ENCODE measurements around the gene RAD51B.
"Not testable (repeated sequence)": the region's sequence is repeated elsewhere in the genome, so short reads cannot be mapped to it uniquely, and the experiment has no call there.

RAD51B gene

GRCh38 chr14:67987606-67988005, 168.0 kb downstream of the RAD51B start:
- DNase-seq = peak; percentile 73

GRCh38 chr14:67988210-67988609, 168.6 kb downstream of the RAD51B start:
- DNase-seq = not testable (repeated sequence)

- no peak for DNase-seq
Measured at GRCh38 chr14:67990576-67990975, 171.0 kb downstream of the RAD51B start.

DNA sequence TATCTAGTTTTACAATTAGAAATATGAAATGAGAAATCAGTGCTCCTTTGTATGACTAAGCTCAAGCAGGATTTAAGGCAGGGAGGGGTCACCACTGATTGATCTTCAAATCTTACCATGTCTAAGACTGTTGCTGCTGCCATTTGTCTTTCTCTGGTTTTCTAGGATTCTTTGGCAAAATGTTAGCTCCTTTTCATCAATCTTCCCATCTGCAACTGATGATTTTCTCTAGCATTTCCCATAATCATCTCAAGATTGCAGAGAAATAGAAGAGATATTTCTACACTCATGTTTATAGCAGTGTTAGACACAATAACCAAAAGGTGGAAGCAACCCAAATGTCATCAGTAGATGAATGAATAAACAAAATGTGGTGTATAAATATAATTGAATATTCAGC, 175.0 kb downstream of the RAD51B start:
- DNase-seq = no peak

- no peak for DNase-seq
Measured at GRCh38 chr14:67996235-67996634, 176.7 kb downstream of the RAD51B start.

GRCh38 chr14:67998834-67999233, 179.3 kb downstream of the RAD51B start:
- DNase-seq = no peak

DNA sequence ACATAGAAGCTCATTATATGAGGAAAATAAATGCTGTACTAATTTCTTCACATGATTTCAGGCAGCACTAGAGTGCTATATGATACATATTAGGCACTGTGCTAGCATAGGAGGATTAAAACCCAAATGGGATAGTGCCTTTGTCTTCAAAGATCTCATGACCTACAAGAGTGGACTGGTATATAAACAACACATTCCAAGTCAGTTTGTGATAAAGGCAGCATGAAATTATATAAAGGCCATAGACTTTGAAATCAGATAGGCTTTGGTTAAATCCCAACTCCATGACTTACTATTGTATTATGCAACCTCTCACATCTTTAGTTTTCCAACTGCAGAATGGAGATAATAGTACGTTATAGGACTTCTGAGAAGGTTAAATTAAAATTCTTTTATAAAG, 179.7 kb downstream of the RAD51B start:
- DNase-seq = no peak

- DNase-seq = no peak
Measured at GRCh38 chr14:67999705-68000384, 180.3 kb downstream of the RAD51B start.

DNA sequence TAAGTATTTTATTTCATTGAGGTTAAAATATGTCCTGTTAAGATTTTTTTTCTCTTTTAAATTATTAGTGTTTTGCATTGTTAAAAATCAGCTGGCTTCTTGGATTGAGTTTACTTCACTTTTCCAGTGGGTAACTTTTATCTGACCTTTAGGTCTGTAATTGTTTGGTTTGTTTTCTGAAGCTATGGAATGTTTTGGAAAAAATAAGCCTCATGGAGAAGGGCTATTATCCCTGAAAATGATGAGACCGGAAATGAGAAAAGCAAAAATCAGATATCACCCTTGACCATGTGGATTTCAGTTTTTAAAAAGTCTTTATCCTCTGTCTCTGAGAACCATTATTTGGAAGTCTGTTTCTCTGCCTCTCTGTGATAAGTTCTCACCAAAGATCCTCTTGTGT, 180.9 kb downstream of the RAD51B start:
- DNase-seq = no peak

DNA sequence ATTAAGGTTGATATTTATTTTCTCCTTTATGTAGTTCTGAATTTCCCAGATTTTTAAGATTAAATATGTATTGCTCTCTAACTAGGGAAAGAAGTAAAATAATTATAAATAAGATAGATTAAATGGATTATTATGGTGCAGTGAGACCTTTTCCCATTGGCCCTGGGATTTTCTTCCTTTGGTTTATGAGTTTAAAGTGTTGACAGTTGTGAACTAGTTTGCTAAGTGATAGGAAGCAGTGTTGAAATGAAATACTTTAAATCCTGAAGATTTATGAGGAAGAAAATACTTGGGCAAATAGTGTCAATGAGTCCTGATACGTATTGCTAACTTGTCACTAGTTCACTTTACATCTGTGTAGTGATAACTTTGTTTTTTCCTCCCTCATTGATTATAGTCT, 188.9 kb downstream of the RAD51B start:
- DNase-seq = no peak

GRCh38 chr14:68011406-68012028, 191.9 kb downstream of the RAD51B start:
- no peak for DNase-seq

DNA sequence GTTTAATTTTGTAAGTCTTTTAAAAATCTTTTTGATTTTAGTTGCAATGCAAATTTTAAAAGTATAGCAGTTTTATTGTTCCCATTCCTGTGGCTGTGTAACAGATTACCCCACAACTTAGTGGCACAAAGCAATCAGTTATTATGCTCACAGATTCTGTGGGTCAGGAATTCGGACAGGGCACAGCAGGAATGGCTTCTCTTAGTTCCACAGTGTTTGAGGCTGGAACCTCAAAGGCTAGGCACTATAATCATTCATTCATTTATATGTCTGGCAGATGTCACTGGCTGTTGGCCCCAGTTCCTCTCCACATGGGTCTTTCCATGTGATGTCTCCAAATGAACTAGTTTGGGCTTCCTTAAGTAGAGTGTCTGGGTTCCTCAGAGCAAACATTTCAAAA, 193.3 kb downstream of the RAD51B start:
- no peak for DNase-seq

DNA sequence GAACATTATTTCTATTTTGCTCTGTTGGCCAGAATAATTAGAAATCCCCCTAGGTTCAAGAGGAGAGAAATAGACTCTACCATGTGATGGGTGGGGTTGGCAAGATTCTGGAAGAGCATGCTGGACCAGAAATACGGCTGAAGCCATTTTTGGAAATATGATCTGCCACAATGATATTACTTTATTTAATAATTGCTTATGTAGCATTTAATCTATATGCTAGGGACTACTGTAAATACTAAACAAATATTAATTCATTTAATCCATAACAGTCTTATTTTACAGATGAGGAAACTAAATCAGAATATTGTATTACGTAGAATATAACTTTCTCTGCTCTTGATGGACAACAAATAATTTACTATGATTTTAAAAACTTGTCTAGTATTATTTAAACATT, 193.7 kb downstream of the RAD51B start:
- no peak for DNase-seq

DNA sequence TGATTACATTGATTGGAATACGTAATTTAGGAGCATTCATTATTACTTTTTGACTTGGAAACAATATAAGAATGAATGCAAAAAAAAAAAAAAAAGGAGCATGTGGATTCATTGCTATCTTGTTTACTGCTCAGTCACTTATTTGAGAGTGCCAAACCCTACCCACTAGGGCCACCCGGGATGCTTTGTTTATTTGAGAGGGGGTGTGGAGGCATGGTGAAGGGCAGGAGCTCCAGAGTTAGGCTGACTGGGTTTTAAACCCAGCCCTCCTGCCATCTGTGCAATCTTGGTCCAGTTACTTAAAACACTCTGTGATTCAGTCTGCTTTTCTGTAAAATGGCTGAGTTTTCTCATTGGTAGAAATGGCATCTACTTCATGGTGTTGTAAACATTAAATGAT, 195.2 kb downstream of the RAD51B start:
- DNase-seq = no peak

DNA sequence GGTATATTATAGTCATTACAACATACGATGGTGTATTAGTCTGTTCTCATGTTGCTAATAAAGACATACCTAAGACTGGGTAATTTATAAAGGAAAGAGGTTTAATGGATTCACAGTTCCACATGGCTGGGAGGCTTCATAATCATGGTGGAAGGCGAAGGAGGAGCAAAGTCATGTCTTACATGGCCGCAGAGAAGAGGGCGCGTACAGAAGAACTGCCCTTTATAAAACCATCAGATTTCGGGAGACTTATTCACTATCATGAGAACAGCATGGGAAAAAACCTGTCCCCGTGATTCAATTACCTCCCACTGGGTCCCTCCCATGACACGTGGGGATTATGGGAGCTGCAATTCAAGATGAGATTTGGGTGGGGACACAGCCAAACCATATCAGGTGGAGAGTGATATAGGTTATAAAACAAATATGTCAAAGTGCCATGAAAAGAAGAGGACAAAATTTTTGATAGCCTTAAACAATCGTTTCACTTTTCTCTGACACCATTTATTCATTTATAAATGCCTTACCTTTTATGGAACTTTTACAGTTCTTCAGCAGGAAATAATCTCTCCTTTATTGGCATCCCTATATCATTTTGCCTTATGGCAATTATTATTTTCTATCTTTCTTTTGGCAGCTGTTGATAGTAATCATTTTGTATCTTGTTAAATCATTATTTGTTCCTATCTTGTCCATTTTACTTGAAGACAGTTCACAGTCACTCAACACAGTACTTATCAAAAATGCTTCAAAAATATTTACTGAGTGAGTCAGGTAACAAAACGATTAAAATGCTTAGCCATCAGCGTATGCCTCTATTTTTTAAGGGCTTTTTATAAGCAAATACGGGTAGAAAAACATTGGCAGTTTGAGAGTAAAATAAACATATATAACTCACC, 196.0 kb downstream of the RAD51B start:
- no peak for DNase-seq

DNA sequence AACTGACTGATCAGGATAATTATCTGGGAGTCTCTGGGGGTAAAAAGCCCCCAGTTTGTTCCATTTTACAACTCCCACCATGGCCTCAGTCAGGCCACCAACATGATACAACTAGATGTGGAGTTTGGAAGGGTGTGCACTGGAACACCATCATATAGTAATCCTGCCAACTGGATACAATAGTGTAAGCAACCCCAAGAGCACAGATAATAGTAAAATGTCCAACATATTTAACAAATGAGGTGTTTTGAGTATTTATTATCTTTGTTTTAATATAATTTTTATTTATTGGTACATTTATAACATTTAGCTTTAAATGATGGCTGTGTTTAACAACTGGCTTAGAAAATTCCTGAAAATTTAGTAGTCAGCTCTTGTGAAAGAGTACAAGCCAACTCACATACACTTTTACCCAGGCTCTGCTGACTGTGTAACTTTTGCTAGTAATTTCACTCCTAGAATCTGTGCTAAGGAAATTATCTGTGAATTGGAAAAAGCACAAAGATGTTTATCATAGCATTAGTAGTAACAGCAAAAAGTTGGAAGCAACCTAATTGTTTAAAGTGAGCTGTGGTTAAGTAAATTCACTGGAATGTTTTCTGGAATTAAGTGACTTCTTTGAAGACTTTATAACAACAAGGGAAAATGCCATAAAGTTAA, 196.8 kb downstream of the RAD51B start:
- DNase-seq = no peak

DNA sequence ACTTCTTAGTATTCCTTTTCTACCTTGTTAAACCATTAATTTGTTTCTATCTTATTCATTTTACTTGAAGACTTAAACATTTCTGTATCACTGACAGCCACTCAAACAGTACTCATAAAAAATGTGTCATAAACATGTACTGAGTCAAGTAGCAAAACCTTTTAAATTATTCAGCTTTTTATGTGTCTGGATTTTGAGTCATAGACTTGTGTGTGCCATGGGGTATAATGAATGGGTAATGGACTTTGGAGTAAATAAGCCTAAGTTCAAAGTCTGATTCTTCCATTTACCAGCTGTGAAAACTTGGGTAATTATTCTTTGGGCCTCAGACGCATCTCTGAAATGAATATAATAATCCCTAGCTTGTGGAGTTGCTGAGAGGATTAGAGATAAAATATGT, 199.0 kb downstream of the RAD51B start:
- no peak for DNase-seq

DNA sequence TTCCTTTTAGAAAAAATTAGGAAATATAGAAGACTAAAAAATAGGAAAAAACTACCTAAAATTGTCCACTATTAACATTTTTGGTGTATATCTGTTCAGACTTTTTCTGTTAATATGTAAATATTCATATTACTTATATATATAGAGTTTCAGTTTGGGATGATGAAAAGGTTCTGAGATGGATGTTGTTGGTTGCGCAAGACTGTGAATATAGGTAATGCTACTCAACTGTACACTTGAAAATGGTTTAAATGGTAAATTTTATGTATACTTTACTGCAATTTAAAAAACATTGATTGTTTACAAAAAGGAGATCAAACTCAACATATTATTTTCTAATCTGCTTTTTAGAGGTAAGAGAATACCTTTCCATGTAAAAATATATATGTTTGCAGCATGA, 200.9 kb downstream of the RAD51B start:
- DNase-seq = no peak

DNA sequence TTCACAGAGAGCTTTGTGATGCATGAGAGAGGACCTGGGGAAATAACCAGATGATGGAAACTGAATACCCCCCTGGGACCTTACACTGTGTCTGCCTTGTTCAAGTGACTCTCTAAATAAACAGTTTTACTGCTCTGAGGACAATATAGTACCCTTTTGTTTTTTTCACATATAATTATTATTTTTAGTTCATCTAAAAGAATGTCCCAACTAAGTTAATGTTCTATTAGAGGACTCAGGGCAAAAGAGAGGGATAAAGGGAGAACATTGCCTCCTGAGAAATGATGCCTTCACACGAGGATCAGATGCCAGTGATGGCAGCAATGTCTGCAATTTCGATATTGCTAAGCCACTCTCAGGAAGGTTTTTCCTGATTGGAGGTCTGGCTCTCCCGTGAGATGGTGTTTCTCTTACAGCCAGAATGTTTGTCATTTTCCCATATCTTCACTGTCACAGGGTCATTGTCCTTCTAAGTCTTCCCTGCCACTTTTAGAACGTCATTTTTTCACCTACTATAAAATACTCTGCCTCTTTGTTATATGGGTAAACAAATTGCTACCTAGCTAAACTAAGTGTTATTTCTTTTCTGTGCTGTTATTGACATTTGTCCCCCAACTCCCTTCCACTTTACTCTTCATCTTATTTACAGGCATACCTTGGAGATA, 201.6 kb downstream of the RAD51B start:
- no peak for DNase-seq

GRCh38 chr14:68027276-68027675, 207.7 kb downstream of the RAD51B start:
- DNase-seq = no peak

DNA sequence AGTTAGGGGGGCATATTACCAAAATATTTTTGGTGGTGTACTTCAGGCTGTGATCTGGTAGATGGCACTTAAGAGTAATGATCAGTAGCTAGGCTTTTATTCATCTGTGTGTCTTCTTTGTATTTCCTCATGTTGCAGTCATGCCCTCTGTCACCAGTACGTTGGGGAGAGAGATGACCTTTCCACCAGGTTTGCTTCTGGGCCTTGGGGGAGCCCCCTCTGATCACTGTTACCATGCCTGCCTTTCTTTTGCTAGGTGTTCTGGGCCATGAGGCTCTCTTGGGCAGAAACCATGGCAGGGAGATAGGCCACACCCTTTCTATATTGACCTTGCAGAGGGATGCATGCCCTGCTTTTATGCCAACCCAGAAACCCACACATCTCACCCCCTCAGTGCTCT, 208.5 kb downstream of the RAD51B start:
- DNase-seq = no peak

DNA sequence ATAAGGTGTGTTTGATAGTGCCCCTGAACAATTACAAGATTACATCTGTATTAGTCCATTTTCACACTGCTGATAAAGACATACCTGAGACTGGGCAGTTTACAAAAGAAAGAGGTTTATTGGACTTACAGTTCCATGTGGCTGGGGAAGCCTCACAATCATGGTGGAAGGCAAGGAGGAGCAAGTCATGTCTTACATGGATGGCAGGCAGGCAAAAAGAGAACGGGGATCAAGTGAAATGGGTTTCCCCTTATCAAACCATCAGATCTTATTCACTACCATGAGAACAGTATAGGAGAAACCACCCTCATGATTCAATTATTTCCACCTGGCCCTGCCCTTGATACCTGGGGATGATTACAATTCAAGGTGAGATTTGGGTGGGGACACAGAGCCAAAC, 211.4 kb downstream of the RAD51B start:
- DNase-seq = not testable (repeated sequence)

GRCh38 chr14:68032154-68032553, 212.6 kb downstream of the RAD51B start:
- DNase-seq = no peak

Measured in GDM1 (cell line).